ENCODE data around the gene CDH16.
"Not testable (repeated sequence)": the region's sequence is repeated elsewhere in the genome, so short reads cannot be mapped to it uniquely, and the experiment has no call there.

Gene CDH16

DNA sequence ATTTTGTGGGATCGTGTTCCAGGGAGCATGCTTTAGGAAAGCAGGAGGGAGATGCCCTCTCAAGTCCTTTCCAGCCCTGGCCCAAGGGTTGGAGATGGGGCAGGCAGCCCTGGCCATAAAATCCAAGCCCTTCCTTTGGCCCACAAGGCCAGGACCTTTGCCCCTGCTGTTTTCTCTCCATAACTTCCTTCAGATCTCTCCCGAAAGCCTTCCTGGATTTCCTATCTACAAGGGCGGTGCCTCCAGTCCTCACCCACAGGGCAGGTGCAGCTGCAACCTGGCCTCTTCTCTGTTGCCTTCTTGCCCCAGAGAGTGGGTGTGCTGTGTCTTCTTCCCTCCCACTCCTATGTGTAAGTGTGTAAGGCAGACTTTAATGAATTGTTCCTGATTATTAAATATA lies 46.8 kb downstream of the CDH16 start:
- no peak overlapping the region for H4K8ac ChIP-seq (ENCODE audit: low read depth, low read length)
- no peak overlapping the region for H3K4ac ChIP-seq (ENCODE audit: low read length)
- no peak overlapping the region for H2BK15ac ChIP-seq (ENCODE audit: low read length)
- peaks cover 0 to 10% (median 6%) of the 10 kb centered on the region in 3 experiments for H3K27me3 ChIP-seq (ENCODE audit: control insufficient read depth in 3 of 3, insufficient read depth in 3 of 3, low read depth in 1 of 3, low read length in 3 of 3)
- H3K27ac ChIP-seq (replicated peaks; ENCODE audit: low read length): no peak overlapping the region
- DNase-seq (ENCODE audit: low spot score): no peak
- no peak overlapping the region for H2BK5ac ChIP-seq (ENCODE audit: low read length)
- H4K91ac ChIP-seq (ENCODE audit: low read depth, low read length, poor library complexity): no peak overlapping the region
- no peaks in the 10 kb centered on the region for H3K36me3 ChIP-seq (replicated peaks in 1 of 2; ENCODE audit: control insufficient read depth in 2 of 2, insufficient read depth in 2 of 2, low read length in 2 of 2)
- H2AK5ac ChIP-seq (ENCODE audit: low read depth, low read length): no peak overlapping the region
- H3K9ac ChIP-seq (ENCODE audit: low read depth, low read length, poor library complexity): no peak overlapping the region
- H3K4me1 ChIP-seq (ENCODE audit: control insufficient read depth in 2 of 2, insufficient read depth in 1 of 2, low read depth in 1 of 2, low read length in 2 of 2): peaks cover 3 to 10% of the 10 kb centered on the region in 2 donors
- no peak overlapping the region for H2BK120ac ChIP-seq (ENCODE audit: low read depth, low read length)
- no peak overlapping the region for H3K18ac ChIP-seq (ENCODE audit: low read length)
- H3K14ac ChIP-seq (ENCODE audit: low read length): no peak overlapping the region
- H3K4me3 ChIP-seq (ENCODE audit: low read length in 2 of 2): no peak overlapping the region
- no CpG with 5 or more reads among the region's 3 CpGs for WGBS, 2 donors (ENCODE audit: extremely low coverage in 2 of 2, insufficient read length in 2 of 2, insufficient replicate concordance in 1 of 2)
- H2AFZ ChIP-seq (ENCODE audit: low read length): no peak overlapping the region
- H3K4me2 ChIP-seq (ENCODE audit: insufficient read depth, low read length, poor library complexity, severe bottlenecking): no peak overlapping the region
- H2BK12ac ChIP-seq (ENCODE audit: low read length): no peak overlapping the region
- H3K23ac ChIP-seq (ENCODE audit: low read depth, low read length, poor library complexity): no peak overlapping the region
- no peaks in the 10 kb centered on the region for H3K79me1 ChIP-seq (ENCODE audit: low read depth, low read length)
- H3K9me3 ChIP-seq (replicated peaks in 1 of 2; ENCODE audit: control insufficient read depth in 2 of 2, insufficient read depth in 1 of 2, low read depth in 1 of 2, low read length in 2 of 2): no peaks in the 10 kb centered on the region

DNA sequence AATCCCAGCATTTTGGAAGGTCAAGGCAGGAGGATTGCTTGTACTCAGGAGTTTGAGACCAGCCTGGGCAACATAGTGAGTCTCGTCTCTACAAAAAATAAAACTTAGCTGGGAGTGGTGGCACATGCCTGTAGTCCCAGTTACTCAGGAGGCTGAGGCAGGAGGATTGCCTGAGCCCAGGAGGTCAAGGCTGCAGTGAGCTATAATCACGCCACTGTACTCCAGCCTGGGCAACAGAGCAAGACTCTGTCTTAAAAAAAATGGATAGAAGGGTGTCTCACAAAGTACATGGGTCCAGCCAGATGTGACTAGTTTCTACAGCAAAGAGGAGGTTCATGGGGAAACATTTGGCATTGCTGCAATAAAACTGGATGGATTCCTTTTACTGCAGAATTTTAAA lies 47.3 kb downstream of the CDH16 start:
- H3K36me3 ChIP-seq (replicated peaks in 1 of 2; ENCODE audit: control insufficient read depth in 2 of 2, insufficient read depth in 2 of 2, low read length in 2 of 2); H2BK15ac ChIP-seq (ENCODE audit: low read length); H3K4me1 ChIP-seq (ENCODE audit: control insufficient read depth in 2 of 2, insufficient read depth in 1 of 2, low read depth in 1 of 2, low read length in 2 of 2); H3K23ac ChIP-seq (ENCODE audit: low read depth, low read length, poor library complexity); H3K79me1 ChIP-seq (ENCODE audit: low read depth, low read length); DNase-seq (ENCODE audit: low spot score); H3K4ac ChIP-seq (ENCODE audit: low read length); H2AFZ ChIP-seq (ENCODE audit: low read length); H3K9me3 ChIP-seq (replicated peaks in 1 of 2; ENCODE audit: control insufficient read depth in 2 of 2, insufficient read depth in 1 of 2, low read depth in 1 of 2, low read length in 2 of 2); H4K8ac ChIP-seq (ENCODE audit: low read depth, low read length); H3K14ac ChIP-seq (ENCODE audit: low read length); H3K27me3 ChIP-seq (ENCODE audit: control insufficient read depth in 3 of 3, insufficient read depth in 3 of 3, low read depth in 1 of 3, low read length in 3 of 3); H3K4me2 ChIP-seq (ENCODE audit: insufficient read depth, low read length, poor library complexity, severe bottlenecking); H3K4me3 ChIP-seq (ENCODE audit: low read length in 2 of 2); H3K9ac ChIP-seq (ENCODE audit: low read depth, low read length, poor library complexity); H2BK5ac ChIP-seq (ENCODE audit: low read length); H2BK120ac ChIP-seq (ENCODE audit: low read depth, low read length); H2BK12ac ChIP-seq (ENCODE audit: low read length); H2AK5ac ChIP-seq (ENCODE audit: low read depth, low read length); H3K18ac ChIP-seq (ENCODE audit: low read length); H4K91ac ChIP-seq (ENCODE audit: low read depth, low read length, poor library complexity); H3K27ac ChIP-seq (replicated peaks; ENCODE audit: low read length): not testable (repeated sequence)
- no CpG with 5 or more reads among the region's 2 CpGs for WGBS, 2 donors (ENCODE audit: extremely low coverage in 2 of 2, insufficient read length in 2 of 2, insufficient replicate concordance in 1 of 2)

DNA sequence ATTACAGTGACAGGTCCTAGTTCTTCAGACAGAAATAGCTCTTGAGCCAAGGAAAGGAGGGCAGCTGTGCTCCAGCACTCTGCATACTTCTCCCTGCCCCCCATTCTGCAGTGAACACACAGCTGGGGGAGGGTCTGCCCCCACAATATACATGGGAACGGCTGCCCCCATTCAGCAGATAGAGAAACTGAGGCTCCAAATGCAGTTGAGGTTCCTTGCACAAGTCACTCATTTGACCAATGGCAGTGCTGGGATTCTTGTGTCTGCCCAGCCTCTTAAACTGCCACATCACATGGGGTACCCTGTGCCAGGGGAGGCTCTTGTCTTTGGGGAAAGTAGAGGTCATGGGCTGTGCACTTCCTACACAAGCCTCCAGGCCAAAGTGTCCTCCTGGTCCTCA lies 49.3 kb downstream of the CDH16 start:
- H3K36me3 ChIP-seq (replicated peaks in 1 of 2; ENCODE audit: control insufficient read depth in 2 of 2, insufficient read depth in 2 of 2, low read length in 2 of 2): no peaks in the 10 kb centered on the region
- no peak overlapping the region for H4K91ac ChIP-seq (ENCODE audit: low read depth, low read length, poor library complexity)
- no peak overlapping the region for H3K4me2 ChIP-seq (ENCODE audit: insufficient read depth, low read length, poor library complexity, severe bottlenecking)
- H4K8ac ChIP-seq (ENCODE audit: low read depth, low read length): no peak overlapping the region
- no peak overlapping the region for H3K23ac ChIP-seq (ENCODE audit: low read depth, low read length, poor library complexity)
- no peak overlapping the region for H3K4me3 ChIP-seq (ENCODE audit: low read length in 2 of 2)
- no peak overlapping the region for H3K4ac ChIP-seq (ENCODE audit: low read length)
- no peaks in the 10 kb centered on the region for H3K79me1 ChIP-seq (ENCODE audit: low read depth, low read length)
- no peak overlapping the region for H2AFZ ChIP-seq (ENCODE audit: low read length)
- H3K18ac ChIP-seq (ENCODE audit: low read length): no peak overlapping the region
- no peak overlapping the region for H3K27ac ChIP-seq (replicated peaks; ENCODE audit: low read length)
- no peak overlapping the region for H3K9ac ChIP-seq (ENCODE audit: low read depth, low read length, poor library complexity)
- H2BK15ac ChIP-seq (ENCODE audit: low read length): no peak overlapping the region
- WGBS, 2 donors (ENCODE audit: extremely low coverage in 2 of 2, insufficient read length in 2 of 2, insufficient replicate concordance in 1 of 2): no CpG with 5 or more reads among the region's 1 CpG
- no peaks in the 10 kb centered on the region for H3K9me3 ChIP-seq (replicated peaks in 1 of 2; ENCODE audit: control insufficient read depth in 2 of 2, insufficient read depth in 1 of 2, low read depth in 1 of 2, low read length in 2 of 2)
- H3K27me3 ChIP-seq (ENCODE audit: control insufficient read depth in 3 of 3, insufficient read depth in 3 of 3, low read depth in 1 of 3, low read length in 3 of 3): peaks cover 0 to 10% (median 6%) of the 10 kb centered on the region in 3 experiments
- no peak overlapping the region for H2BK12ac ChIP-seq (ENCODE audit: low read length)
- H2BK5ac ChIP-seq (ENCODE audit: low read length): no peak overlapping the region
- no peak for DNase-seq (ENCODE audit: low spot score)
- H3K4me1 ChIP-seq (ENCODE audit: control insufficient read depth in 2 of 2, insufficient read depth in 1 of 2, low read depth in 1 of 2, low read length in 2 of 2): peaks cover 3 to 8% of the 10 kb centered on the region in 2 donors
- no peak overlapping the region for H2AK5ac ChIP-seq (ENCODE audit: low read depth, low read length)
- H2BK120ac ChIP-seq (ENCODE audit: low read depth, low read length): no peak overlapping the region
- no peak overlapping the region for H3K14ac ChIP-seq (ENCODE audit: low read length)

DNA sequence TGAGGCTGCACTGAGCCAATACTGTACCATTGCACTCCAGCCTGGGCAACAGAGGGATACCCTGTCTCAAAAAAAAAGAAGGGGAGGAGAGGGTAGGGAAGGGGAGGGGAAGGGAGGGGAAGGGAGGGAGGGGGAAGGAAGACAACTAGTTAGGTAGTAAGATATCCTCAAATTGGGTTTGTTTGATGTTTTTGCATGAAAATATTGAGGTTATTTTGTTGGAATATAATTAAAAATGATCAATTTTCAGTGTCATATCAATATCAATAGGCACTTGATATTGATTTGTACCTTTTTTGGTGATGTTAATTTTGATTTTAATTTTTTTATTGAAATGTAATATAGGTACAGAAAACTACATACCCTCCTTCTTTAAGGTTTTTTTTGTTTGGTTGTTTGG lies 55.0 kb downstream of the CDH16 start:
- Histone ChIP-seq H3K9ac (ENCODE audit: low read depth, low read length, poor library complexity) (no peak overlapping the region), H4K91ac (ENCODE audit: low read depth, low read length, poor library complexity) (no peak overlapping the region), H3K4me1 (ENCODE audit: control insufficient read depth in 2 of 2, insufficient read depth in 1 of 2, low read depth in 1 of 2, low read length in 2 of 2) (peaks cover 0 to 2% of the 10 kb centered on the region in 2 donors), H3K4ac (ENCODE audit: low read length) (no peak overlapping the region), H2BK5ac (ENCODE audit: low read length) (no peak overlapping the region), H4K8ac (ENCODE audit: low read depth, low read length) (no peak overlapping the region), H3K36me3 (replicated peaks in 1 of 2; ENCODE audit: control insufficient read depth in 2 of 2, insufficient read depth in 2 of 2, low read length in 2 of 2) (no peaks in the 10 kb centered on the region), H2AFZ (ENCODE audit: low read length) (no peak overlapping the region), H2BK12ac (ENCODE audit: low read length) (no peak overlapping the region), H3K23ac (ENCODE audit: low read depth, low read length, poor library complexity) (no peak overlapping the region), H3K18ac (ENCODE audit: low read length) (no peak overlapping the region), H3K27me3 (ENCODE audit: control insufficient read depth in 3 of 3, insufficient read depth in 3 of 3, low read depth in 1 of 3, low read length in 3 of 3) (peaks cover 0 to 12% (median 0%) of the 10 kb centered on the region in 3 experiments), H2BK15ac (ENCODE audit: low read length) (no peak overlapping the region), H3K9me3 (replicated peaks in 1 of 2; ENCODE audit: control insufficient read depth in 2 of 2, insufficient read depth in 1 of 2, low read depth in 1 of 2, low read length in 2 of 2) (no peaks in the 10 kb centered on the region), H3K14ac (ENCODE audit: low read length) (no peak overlapping the region), H3K4me3 (ENCODE audit: low read length in 2 of 2) (no peak overlapping the region), H3K27ac (replicated peaks; ENCODE audit: low read length) (no peak overlapping the region), H3K4me2 (ENCODE audit: insufficient read depth, low read length, poor library complexity, severe bottlenecking) (no peak overlapping the region), H2BK120ac (ENCODE audit: low read depth, low read length) (no peak overlapping the region), H3K79me1 (ENCODE audit: low read depth, low read length) (no peaks in the 10 kb centered on the region), H2AK5ac (ENCODE audit: low read depth, low read length) (no peak overlapping the region)
- no peak for DNase-seq (ENCODE audit: low spot score)

Measured in neuronal stem cell (in vitro differentiated cells).